Left hindlimb (tissue), 1 donor: Measurements from ENCODE around the gene NPC2.

Source experiments
- DNase-seq: peaks from one replicate; pipeline ENCODE4 v3.0.0-alpha.2; 2018

NPC2 gene

GRCh38 chr14:74518221-74518620, 25.1 kb upstream of the NPC2 start:
- DNase-seq = no peak

DNA sequence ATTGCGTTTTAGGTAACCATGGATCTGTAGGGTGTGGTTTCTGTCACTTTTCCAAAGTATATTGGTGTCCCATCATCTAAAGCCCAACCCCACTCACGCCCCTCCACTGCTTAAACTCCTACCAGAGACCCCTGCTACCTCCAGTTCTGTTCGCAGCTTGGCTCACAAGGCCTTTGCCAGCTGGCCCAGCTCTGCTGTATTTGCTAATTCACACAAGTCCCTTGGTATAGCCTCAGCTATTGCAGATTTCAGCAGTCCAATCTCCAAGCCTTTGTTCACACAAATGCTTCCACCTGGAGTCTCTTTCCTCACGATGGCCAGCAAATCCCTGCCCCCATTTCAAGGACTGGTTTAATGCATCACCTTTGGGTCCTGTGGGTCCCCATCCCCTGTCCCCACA, 24.6 kb upstream of the NPC2 start:
- no peak for DNase-seq

GRCh38 chr14:74516451-74517160, 23.5 kb upstream of the NPC2 start:
- no peak for DNase-seq

GRCh38 chr14:74515891-74516412, 22.8 kb upstream of the NPC2 start:
- no peak for DNase-seq

DNA sequence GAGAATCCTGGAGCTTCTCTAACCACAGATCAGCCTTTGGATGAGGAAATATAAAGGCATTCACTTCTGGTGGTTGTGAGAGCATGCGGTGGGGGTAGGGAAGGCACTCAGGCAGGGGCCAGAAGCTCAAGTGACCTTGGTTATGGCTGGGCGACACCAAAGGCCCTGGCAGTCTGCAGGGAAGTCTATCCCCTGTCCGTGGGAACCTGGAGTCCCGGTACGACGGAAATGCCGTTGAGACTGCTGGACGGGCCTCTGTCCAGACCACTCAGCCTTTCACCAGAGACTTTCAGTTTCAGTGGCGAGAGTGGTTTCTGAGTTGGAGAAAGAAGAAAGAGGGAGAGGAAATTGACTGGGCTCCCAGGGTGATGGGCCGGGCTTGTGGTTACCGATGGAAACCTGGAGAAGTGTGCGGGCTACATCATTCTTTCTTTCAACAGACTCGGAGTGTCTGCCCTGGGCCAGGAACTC, 21.4 kb upstream of the NPC2 start:
- peak; percentile 83 for DNase-seq

- DNase-seq = no peak
Observed at GRCh38 chr14:74511966-74512830, 19.1 kb upstream of the NPC2 start.

GRCh38 chr14:74510959-74511409, 17.9 kb upstream of the NPC2 start:
- no peak for DNase-seq

GRCh38 chr14:74510223-74510931, 17.3 kb upstream of the NPC2 start:
- no peak for DNase-seq

GRCh38 chr14:74509587-74510222, 16.6 kb upstream of the NPC2 start:
- DNase-seq = no peak

- no peak for DNase-seq
Observed at GRCh38 chr14:74508844-74509428, 15.8 kb upstream of the NPC2 start.

DNA sequence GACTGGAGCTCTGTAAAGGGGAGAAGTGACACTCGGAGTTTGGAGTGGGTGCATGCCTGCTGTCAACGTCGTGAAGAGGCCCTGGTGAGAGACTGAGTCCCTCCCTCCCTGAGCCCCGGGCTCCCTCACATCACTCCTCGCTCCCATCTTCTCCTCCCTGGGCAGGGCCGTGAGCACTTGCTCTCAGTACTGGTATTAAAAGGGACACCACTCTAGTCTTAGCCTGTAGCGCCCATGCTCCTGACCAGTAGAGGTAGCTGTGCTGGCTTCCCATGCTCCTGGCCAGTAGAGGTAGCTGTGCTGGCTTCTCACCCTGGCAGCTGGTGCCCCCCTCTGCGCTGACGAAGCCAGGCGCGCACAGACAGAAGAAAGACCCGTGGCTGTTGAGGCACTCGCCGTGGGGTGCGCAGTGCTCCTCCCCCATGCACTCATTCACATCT, 15.2 kb upstream of the NPC2 start:
- DNase-seq = no peak

DNA sequence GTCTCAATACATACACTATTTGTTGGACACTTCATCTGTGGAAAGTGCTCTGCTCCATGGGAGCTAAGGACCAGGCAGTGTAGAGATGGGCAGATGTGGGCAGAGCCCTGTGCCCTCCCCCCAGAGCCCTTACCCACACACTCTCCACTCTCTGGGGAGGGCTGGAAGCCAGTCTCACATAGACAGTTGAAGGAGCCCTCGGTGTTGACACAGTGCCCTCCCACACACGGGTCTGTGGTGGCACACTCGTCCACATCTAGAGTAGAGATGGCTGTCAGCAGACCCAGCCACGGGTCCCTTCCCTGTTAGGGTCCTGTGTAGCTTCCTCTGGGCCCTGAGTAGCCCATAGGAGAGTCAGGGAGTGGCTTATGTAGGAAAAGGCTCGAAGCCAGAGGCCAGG, 14.7 kb upstream of the NPC2 start:
- no peak for DNase-seq

DNA sequence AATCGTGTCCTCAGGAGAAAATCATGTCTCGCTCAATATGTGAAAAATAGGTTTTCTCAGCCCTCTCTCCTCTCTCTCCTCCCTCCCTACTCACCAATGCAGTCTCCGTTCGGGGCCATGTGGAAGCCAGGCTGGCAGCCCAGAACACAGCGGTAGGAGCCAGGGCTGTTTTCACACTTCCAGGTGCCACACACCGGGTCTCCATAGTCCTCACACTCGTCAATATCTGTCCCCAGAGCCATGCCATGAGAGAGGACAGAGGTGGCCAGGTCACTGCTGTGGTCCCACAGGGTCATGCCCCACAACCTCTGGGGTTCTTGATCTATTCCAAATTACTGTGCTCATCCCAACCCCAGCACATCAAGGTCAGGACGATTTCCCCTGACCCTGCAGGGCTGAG, 14.0 kb upstream of the NPC2 start:
- DNase-seq = no peak

DNA sequence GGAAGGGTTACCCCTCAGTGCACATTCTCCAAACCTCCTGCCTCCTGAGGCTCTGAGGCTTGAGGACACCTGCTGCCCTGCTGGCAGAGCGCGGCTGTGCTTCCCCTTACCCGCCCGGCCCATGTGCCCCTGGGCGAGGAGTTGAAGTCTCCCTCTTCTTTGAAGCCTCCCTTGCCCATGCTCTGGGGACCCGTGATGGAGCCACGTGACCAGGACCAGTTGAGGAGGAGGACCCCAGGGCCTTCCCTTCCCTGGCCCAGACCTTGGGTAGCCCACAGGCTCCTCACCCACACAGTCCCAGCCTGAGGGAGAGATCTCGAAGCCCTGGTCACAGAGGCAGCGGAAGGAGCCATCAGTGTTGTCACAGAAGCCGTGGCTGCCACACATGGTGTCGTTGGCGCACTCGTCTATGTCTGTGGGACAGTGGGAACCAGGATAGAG, 13.3 kb upstream of the NPC2 start:
- DNase-seq = no peak

DNA sequence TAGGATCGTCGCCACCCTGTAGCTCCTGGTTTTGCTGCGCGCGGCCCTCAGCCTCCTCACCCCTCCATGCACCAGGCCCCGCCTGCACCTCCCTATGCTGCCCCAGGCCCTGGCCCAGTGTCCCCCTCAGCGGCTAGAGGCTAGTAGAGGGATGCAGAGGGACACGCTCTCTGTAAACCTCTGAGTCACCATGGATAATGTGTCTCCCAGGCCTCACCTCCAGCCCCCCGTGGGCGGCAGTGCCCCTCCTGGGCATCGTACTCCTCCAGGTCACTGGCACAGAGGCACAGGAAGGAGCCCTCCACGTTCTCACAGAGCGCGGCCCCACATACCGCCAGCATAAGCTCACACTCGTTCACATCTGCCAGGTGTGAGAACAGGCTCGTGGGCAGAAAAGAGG, 12.7 kb upstream of the NPC2 start:
- DNase-seq = no peak

DNA sequence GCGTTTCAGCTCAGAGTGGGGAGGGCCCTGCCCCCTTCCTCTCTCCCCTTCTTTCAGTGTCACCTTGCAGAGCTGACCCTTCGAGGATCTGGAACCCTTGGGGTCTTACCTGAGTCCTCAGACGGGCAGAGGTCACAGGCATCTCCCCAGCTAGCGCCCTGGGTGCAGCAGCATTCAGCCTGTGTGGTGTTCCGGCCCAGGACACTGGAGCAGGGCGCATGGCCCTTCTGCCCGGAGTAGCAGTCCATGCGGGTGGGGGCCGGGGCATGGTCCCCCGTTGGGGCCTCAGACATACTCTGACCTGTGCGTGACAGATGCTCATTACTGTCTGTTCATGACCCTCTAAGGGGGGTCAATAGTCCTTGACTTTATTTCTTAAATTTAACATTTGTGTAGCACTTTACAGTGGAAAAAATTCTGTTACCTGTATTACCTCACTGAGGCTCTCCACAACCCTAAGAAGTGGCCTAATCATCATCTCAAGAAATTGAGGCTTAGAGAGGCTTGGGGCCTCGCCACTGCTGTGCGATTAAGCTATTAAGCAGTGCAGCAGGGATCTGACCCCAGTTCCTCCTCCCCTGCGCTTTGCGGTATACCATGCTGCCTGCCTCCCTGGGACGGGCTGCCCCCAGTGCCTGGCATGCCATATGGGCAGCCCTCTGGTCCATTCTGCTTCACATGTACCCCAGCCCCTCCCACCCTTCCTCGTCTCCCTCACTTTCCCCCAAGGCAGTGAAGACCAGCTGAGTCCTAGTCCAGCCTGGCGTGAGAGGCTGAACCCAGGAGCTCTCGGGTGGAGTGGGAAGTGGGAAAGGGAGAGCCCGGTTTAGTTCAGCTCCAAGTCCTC, 12.0 kb upstream of the NPC2 start:
- DNase-seq = no peak

- DNase-seq = no peak
Observed at GRCh38 chr14:74504412-74504811, 11.3 kb upstream of the NPC2 start.

GRCh38 chr14:74503938-74504335, 10.8 kb upstream of the NPC2 start:
- no peak for DNase-seq

GRCh38 chr14:74503291-74503937, 10.3 kb upstream of the NPC2 start:
- no peak for DNase-seq

DNA sequence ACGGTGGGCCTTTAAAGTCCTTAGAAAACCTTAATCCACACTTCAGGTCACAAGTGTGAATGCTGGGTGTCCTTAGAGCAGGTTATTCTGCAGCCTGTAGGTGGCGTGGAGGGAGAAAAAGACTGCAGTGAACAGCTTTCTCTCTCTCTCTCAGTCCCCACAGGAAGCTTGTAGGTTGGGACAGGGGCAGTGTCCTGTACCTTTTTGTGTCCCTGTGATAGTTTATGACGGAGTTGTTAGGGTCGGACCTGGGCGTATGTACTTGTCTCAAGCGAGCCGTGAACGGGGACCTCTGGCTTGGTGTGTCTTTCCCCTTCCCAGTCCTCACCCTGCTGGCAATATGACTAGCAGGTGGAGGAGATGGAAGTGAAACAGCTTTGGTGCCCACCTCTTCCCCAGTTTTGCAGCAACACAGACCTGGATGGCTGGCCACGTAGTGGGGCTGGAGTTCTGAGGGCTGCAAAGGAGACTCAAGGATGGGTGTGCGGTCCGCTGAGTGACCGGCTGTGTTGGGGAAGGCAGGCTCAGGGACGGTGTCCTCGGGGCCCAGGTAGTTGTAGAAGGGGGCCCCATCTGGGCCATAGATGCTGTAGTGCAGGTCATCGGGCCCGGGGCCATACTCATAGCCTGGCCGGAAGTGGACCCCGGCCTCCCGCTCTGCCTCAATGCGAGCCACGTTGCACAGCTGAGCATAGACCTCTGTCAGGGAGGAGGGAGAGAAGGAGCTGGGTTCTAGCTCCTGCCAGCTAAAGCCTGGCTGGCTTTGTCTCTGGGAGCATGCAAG, 9.3 kb upstream of the NPC2 start:
- no peak for DNase-seq
